Karpas-422 (cell line): ENCODE results near the gene METAP2. TPM values are rescaled to one million over a fixed set of nuclear protein-coding genes. Genes with fewer than 3 reads are reported as not detected.
A peak's percentile ranks its signal among the peaks of the same experiment; 100 is the strongest.

Source experiments
- DNase-seq: peaks from one replicate; pipeline ENCODE4 v3.0.0-alpha.2; 2015
- H2AFZ ChIP-seq: fragments of 200-600 bp; sonication (generic); 2 replicates; pipeline ENCODE4 v1.6.1; 2014; ENCODE audit warnings: antibody characterized with exemption, low read length, mixed read lengths
- H3K27ac ChIP-seq: fragments of 200-600 bp; sonication (generic); 2 replicates; pipeline ENCODE4 v1.5.1; 2014; ENCODE audit warnings: mild to moderate bottlenecking, low read length, moderate library complexity
- H3K27me3 ChIP-seq: fragments of 200-600 bp; sonication (generic); 2 replicates; pipeline ENCODE4 v1.6.1; 2014; ENCODE audit warnings: low read length, mixed read lengths
- H3K36me3 ChIP-seq: fragments of 200-600 bp; sonication (generic); 2 replicates; pipeline ENCODE4 v1.6.1; 2014; ENCODE audit warnings: low read length, mixed read lengths; ENCODE audit not compliant: insufficient read depth
- H3K4me1 ChIP-seq: fragments of 200-600 bp; sonication (generic); 2 replicates; pipeline ENCODE4 v1.6.1; 2014; ENCODE audit warnings: mild to moderate bottlenecking, low read length, mixed read lengths
- H3K4me2 ChIP-seq: fragments of 200-600 bp; sonication (generic); 2 replicates; pipeline ENCODE4 v1.6.1; 2014; ENCODE audit warnings: low read length, low read depth, mild to moderate bottlenecking; ENCODE audit not compliant: poor library complexity, severe bottlenecking
- H3K4me3 ChIP-seq: fragments of 200-600 bp; sonication (generic); 2 replicates; pipeline ENCODE4 v1.5.1; 2014; ENCODE audit warnings: mild to moderate bottlenecking, antibody characterized with exemption, low read length, mixed read lengths
- H3K79me2 ChIP-seq: fragments of 200-600 bp; sonication (generic); 2 replicates; pipeline ENCODE4 v1.6.1; 2014; ENCODE audit warnings: mild to moderate bottlenecking, low read length, mixed read lengths
- H3K9ac ChIP-seq: fragments of 200-600 bp; sonication (generic); 2 replicates; pipeline ENCODE4 v1.6.0; 2014; ENCODE audit warnings: low read length
- H3K9me2 ChIP-seq: fragments of 200-600 bp; sonication (generic), shearing (Covaris generic); replicated peaks from 2 replicates; pipeline ENCODE4 v1.6.0; 2014; ENCODE audit warnings: mild to moderate bottlenecking, low read length, moderate library complexity; ENCODE audit not compliant: insufficient read depth
- H3K9me3 ChIP-seq: fragments of 300-700, 200-600 bp; sonication (generic); 2 replicates; pipeline ENCODE4 v1.6.1; 2014; ENCODE audit warnings: low read length, mixed read lengths
- H4K20me1 ChIP-seq: fragments of 200-600 bp; sonication (generic); 2 replicates; pipeline ENCODE4 v1.6.1; 2014; ENCODE audit warnings: mild to moderate bottlenecking, antibody characterized with exemption, low read length, low read depth; ENCODE audit not compliant: insufficient read depth
- total RNA-seq: library from RNA; depleted of rRNA; stranded (reverse); fragments of >200 nt; shearing (Covaris generic); gene quantifications from 2 replicates; pipeline ENCODE4 v1.2.3, GENCODE V29; 2014; ENCODE audit warnings: low replicate concordance

The METAP2 gene
- total RNA-seq, 1 experiment from 2014 or later: 383 TPM

DNA sequence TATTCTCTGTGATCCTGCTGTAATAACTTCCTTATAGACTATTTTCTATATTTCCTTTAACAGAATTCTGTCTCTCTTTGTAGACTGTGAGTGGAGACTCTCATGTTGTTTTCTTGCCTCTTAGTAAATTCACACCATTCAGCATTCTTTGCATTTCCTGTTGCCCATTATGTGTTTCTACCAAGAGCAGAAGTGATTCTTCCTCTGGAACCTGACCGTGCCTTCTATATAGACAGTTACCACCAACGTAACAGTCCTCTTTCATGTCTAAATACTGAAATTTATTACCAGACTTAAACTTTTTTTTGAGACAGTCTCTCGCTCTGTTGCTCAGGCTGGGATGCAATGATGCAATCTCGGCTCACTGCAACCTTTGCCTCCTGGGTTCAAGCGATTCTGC is 31.1 kb downstream of the METAP2 start:
- H3K4me3 ChIP-seq: no peak overlapping the region

GRCh38 chr12:95506707-95507523 is 33.0 kb downstream of the METAP2 start:
- H3K4me1 ChIP-seq: peaks cover 6% of the 10 kb centered on the region; the same call in 1 of the 2 replicates
- no peaks in the 10 kb centered on the region for H3K9me3 ChIP-seq
- DNase-seq: no peak
- no peak overlapping the region for H3K4me3 ChIP-seq
- no peak overlapping the region for H3K4me2 ChIP-seq
- H3K79me2 ChIP-seq: peaks cover 79% of the 10 kb centered on the region
- peaks cover 85% of the 10 kb centered on the region for H3K36me3 ChIP-seq
- H4K20me1 ChIP-seq: peaks cover 34% of the 10 kb centered on the region; the same call in 1 of the 2 replicates
- no peak overlapping the region for H3K9ac ChIP-seq
- no peak overlapping the region for H2AFZ ChIP-seq
- H3K9me2 ChIP-seq: no peaks in the 10 kb centered on the region
- no peak overlapping the region for H3K27ac ChIP-seq
- no peaks in the 10 kb centered on the region for H3K27me3 ChIP-seq

More for the DNA sequence above, 31.1 kb downstream of the METAP2 start:
- Histone ChIP-seq H3K27me3 (no peaks in the 10 kb centered on the region), H3K27ac (no peak overlapping the region), H3K9me2 (no peaks in the 10 kb centered on the region), H2AFZ (no peak overlapping the region), H3K9me3 (no peaks in the 10 kb centered on the region), H3K79me2 (peaks cover 87% of the 10 kb centered on the region), H3K36me3 (peaks cover 75% of the 10 kb centered on the region), H3K4me1 (peaks cover 6% of the 10 kb centered on the region; the same call in 1 of the 2 replicates), H4K20me1 (peaks cover 25% of the 10 kb centered on the region; the same call in 1 of the 2 replicates), H3K4me2 (no peak overlapping the region), H3K9ac (no peak overlapping the region)
- no peak for DNase-seq

- Histone ChIP-seq H3K36me3 (peaks cover 85% of the 10 kb centered on the region), H3K27ac (peak overlapping the region; percentile 42)
- DNase-seq: no peak
Measured at GRCh38 chr12:95509300-95509699, 35.3 kb downstream of the METAP2 start.

GRCh38 chr12:95511977-95512376 is 38.0 kb downstream of the METAP2 start:
- Histone ChIP-seq H3K9me3 (no peaks in the 10 kb centered on the region), H3K4me2 (no peak overlapping the region), H3K79me2 (peaks cover 43% of the 10 kb centered on the region), H3K36me3 (peaks cover 90% of the 10 kb centered on the region), H4K20me1 (peaks cover 14% of the 10 kb centered on the region; the same call in 1 of the 2 replicates), H3K4me1 (peaks cover 30% of the 10 kb centered on the region), H2AFZ (no peak overlapping the region), H3K4me3 (no peak overlapping the region), H3K27me3 (no peaks in the 10 kb centered on the region), H3K9ac (no peak overlapping the region), H3K27ac (no peak overlapping the region), H3K9me2 (no peaks in the 10 kb centered on the region)
- DNase-seq: no peak

More at GRCh38 chr12:95509300-95509699, 35.3 kb downstream of the METAP2 start:
- H3K27me3 ChIP-seq: no peaks in the 10 kb centered on the region
- H3K9ac ChIP-seq: no peak overlapping the region
- no peaks in the 10 kb centered on the region for H3K9me3 ChIP-seq
- H3K9me2 ChIP-seq: no peaks in the 10 kb centered on the region
- H2AFZ ChIP-seq: no peak overlapping the region
- H3K4me3 ChIP-seq: no peak overlapping the region
- peaks cover 6% of the 10 kb centered on the region; the same call in 1 of the 2 replicates for H3K4me1 ChIP-seq
- H4K20me1 ChIP-seq: peaks cover 21% of the 10 kb centered on the region; the same call in 1 of the 2 replicates
- no peak overlapping the region for H3K4me2 ChIP-seq
- H3K79me2 ChIP-seq: peaks cover 60% of the 10 kb centered on the region

GRCh38 chr12:95513599-95513998 is 39.6 kb downstream of the METAP2 start:
- Histone ChIP-seq H3K9me3 (no peaks in the 10 kb centered on the region), H3K79me2 (peaks cover 28% of the 10 kb centered on the region), H4K20me1 (peaks cover 14% of the 10 kb centered on the region; the same call in 1 of the 2 replicates), H3K4me2 (no peak overlapping the region), H2AFZ (no peak overlapping the region), H3K4me1 (peaks cover 36% of the 10 kb centered on the region), H3K27me3 (no peaks in the 10 kb centered on the region), H3K9me2 (no peaks in the 10 kb centered on the region), H3K27ac (no peak overlapping the region), H3K4me3 (no peak overlapping the region), H3K9ac (no peak overlapping the region), H3K36me3 (peaks cover 80% of the 10 kb centered on the region)
- no peak for DNase-seq

- Histone ChIP-seq H3K27ac (peak overlapping the region; percentile 15; the same call in 1 of the 2 replicates), H3K9ac (no peak overlapping the region), H4K20me1 (peaks cover 7% of the 10 kb centered on the region; the same call in 1 of the 2 replicates), H3K4me1 (peaks cover 44% of the 10 kb centered on the region), H2AFZ (no peak overlapping the region), H3K27me3 (no peaks in the 10 kb centered on the region), H3K4me2 (no peak overlapping the region), H3K79me2 (peaks cover 13% of the 10 kb centered on the region), H3K9me3 (no peaks in the 10 kb centered on the region), H3K36me3 (peaks cover 64% of the 10 kb centered on the region), H3K9me2 (no peaks in the 10 kb centered on the region), H3K4me3 (no peak overlapping the region)
- DNase-seq: no peak
Measured at GRCh38 chr12:95515197-95515596, 41.2 kb downstream of the METAP2 start.

- H3K9me3 ChIP-seq: no peaks in the 10 kb centered on the region
- no peak overlapping the region for H3K4me3 ChIP-seq
- H3K79me2 ChIP-seq: peaks cover 6% of the 10 kb centered on the region; the same call in 1 of the 2 replicates
- H3K9me2 ChIP-seq: no peaks in the 10 kb centered on the region
- no peak for DNase-seq
- no peak overlapping the region for H3K4me2 ChIP-seq
- H2AFZ ChIP-seq: no peak overlapping the region
- H3K9ac ChIP-seq: no peak overlapping the region
- peaks cover 48% of the 10 kb centered on the region for H3K36me3 ChIP-seq
- no peaks in the 10 kb centered on the region for H4K20me1 ChIP-seq
- H3K27me3 ChIP-seq: no peaks in the 10 kb centered on the region
- H3K27ac ChIP-seq: peak overlapping the region; percentile 84
- peaks cover 44% of the 10 kb centered on the region for H3K4me1 ChIP-seq
Measured at GRCh38 chr12:95516757-95517156, 42.8 kb downstream of the METAP2 start.

GRCh38 chr12:95517246-95517645 is 43.3 kb downstream of the METAP2 start:
- H3K9ac ChIP-seq: no peak overlapping the region
- H3K4me2 ChIP-seq: no peak overlapping the region
- no peaks in the 10 kb centered on the region for H4K20me1 ChIP-seq
- H3K9me2 ChIP-seq: no peaks in the 10 kb centered on the region
- H3K4me1 ChIP-seq: peaks cover 44% of the 10 kb centered on the region
- H2AFZ ChIP-seq: no peak overlapping the region
- DNase-seq: no peak
- H3K36me3 ChIP-seq: peaks cover 43% of the 10 kb centered on the region
- no peaks in the 10 kb centered on the region for H3K27me3 ChIP-seq
- 0 out of 2 replicates have a peak, but pooled peaks cover 5% of the 10 kb centered on the region for H3K79me2 ChIP-seq
- H3K9me3 ChIP-seq: no peaks in the 10 kb centered on the region
- no peak overlapping the region for H3K4me3 ChIP-seq
- peak overlapping the region; percentile 84 for H3K27ac ChIP-seq
